ENCODE results near the gene NCAN.

The NCAN gene

GRCh38 chr19:19259741-19260140 is 48.0 kb downstream of the NCAN start:
- TF ChIP-seq CTCF (conservative IDR thresholded peaks at IDR 0.05) = no peak
- no peak overlapping the region for H3K27ac ChIP-seq

GRCh38 chr19:19260417-19261214 is 48.9 kb downstream of the NCAN start:
- TF ChIP-seq CTCF (conservative IDR thresholded peaks at IDR 0.05) = no peak
- no peak overlapping the region for H3K27ac ChIP-seq

DNA sequence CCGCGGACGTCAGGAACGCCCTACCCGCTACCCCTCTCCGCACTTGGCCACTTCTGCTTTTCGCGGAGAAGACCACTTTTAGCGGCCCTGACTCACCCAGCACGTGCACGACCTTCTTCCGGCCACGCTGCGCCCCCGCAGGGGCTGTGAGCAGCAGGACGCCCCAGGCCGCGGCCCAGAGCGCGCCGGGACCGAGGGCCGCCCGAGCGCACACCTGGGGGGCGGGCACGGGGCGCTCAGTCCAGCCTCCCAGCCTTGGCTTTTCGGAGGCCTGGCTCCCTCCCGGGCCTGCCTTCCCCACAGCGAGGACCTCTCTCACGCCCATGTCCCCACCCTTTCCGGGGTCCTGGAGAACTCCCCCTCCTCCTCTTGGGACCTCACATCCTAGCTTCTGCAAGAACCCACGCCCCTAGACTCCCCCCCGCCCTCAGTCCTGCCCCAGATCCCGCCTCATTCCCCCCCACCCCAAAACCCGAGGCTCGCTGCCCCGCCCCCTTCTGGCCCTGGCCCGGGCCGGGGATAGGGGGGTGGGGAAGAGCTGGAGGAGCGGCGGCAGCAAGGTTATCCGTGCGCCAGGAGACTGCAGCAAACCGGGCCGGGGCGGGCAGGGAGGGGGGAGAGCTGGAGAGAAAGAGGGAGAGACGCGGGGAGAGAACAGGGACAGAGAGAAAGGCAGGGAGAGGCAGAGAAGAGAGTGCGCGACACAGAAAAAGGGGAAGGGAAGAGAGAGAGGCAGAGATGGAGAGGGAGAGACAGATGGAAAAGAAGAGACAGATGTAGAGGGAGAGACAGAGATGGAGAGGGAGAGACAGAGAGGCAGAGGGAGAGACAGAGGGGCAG is 49.8 kb downstream of the NCAN start:
- H3K27ac ChIP-seq = no peak overlapping the region
- TF ChIP-seq CTCF (conservative IDR thresholded peaks at IDR 0.05) = no peak

DNA sequence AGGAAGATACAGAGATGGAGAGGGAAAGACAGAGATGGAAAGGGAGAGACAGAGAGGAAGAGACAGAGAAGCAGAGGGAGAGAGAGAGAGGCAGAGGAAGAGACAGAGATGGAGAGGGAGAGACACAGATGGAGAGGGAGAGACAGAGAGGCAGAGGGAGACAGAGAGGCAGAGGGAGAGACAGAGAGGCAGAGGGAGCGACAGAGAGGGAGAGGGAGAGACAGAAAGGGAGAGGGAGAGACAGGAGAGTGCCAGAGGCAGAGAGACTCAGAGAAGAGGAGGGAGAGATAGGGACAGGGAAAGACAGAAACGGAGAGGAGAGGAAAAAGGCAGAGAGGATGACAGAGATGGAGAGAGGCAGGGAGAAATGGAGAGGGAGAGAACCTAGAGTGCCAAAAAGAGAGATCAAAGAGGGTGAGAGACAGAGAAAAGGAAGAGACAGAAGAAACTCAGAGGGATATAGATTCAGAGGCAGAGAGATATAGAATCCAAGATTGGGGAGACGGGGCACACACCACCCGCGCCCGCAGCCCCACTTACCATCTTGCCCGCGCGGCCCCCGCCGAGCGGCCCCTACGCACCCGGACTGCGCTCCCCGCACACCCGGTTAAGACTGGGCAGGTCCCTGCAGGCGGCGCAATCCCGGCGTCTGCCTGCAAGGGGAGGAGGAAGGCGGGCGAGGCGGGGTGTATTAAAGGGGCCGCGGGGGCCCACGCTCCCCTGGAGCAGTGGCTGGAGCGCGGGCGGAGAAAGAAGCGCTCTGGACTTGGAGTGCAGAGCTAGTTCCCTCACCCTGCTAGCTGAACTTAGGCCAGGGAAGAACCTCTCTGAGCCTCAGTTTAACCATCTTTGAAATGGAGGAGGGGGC is 50.7 kb downstream of the NCAN start:
- TF ChIP-seq CTCF (conservative IDR thresholded peaks at IDR 0.05) = no peak
- no peak overlapping the region for H3K27ac ChIP-seq

DNA sequence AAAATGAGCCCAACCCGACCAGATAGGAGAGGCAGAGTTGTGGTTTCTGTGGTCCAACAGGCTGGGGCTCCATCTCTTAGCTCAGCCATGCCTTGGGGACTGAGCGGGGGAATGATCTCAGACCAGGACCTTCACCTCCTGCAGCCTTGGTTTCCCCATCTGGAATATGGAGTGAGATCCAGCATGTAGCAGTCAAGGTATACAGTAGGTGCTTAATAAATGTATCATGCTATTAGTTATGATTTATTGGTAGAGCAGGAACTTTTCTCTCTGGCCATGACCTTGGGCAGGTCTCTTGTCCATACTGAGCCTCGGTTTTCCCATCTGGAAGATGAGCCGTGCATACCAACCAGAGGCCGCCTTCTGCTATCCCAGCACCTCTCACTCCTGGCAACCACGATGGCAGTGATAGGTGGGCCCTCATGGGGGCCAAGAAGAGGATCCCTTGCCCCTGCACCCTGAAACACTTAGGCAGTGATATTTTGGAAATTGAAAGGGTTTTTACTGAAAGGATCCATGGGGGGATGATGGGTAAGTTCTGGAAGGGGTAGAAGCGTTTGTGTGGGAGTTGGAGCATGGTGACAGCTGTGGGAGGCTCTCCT is 52.2 kb downstream of the NCAN start:
- H3K27ac ChIP-seq = no peak overlapping the region
- TF ChIP-seq CTCF (conservative IDR thresholded peaks at IDR 0.05) = no peak

DNA sequence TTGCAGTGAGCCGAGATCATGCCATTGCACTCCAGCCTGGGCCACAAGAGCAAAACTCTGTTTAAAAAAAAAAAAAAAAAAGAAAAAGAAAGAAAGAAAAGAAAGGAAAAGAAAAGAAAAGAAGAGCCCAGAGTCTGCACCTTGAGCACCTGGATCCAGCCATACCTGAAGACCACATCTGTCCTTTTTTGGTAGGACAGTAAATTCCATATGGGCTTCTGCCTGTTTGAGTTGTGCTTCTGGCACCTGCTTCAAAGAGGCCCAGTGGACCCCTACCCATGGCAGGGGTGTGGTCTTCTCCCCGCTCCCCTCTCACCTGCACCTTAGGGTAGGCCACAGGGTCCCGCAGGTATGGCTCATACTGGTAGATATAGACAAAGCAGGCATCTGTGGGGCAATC is 55.5 kb downstream of the NCAN start:
- TF ChIP-seq CTCF (conservative IDR thresholded peaks at IDR 0.05) = no peak
- no peak overlapping the region for H3K27ac ChIP-seq

Data from VCaP (cell line).